ENCODE results near the gene DDX24. TPM values are rescaled to one million over a fixed set of nuclear protein-coding genes. Genes with fewer than 3 reads are reported as not detected.

Gene DDX24
- total RNA-seq, 2 donors from 2014 or later: 110 to 142 TPM

DNA sequence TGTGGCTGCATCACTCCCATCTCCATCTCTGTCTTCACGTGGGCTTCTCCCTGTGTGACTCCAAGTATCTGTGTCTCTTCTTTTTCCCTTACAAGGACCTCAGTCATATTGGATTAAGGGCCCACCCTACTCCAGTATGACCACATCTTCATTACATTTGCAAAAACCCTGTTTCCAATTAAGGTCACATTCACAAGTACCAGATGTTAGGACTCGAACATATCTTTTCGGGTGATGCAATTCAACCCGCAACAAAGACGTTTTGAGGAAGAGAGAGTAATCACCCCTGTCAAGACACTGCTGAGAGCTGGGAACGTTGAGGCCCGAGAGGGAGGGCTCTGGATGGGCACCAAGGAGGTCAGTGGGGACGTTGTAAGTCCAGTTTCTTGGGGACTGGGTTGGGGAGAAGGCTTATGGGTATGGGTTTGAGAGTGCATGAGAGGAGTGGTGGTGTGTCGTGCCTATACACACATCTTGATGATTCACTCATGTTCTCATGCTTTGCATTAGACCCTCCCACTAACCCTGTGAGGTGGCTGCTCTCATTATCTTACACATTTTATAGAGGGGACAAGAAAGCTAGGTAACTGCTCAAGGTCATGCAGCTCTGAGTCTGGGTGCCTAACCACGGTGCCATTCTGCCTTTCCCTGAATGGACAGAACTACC is 17.5 kb upstream of the DDX24 start:
- intact Hi-C loops (cut with DNase I): no loop called here
- Histone ChIP-seq H3K4me1 (no peaks in the 10 kb centered on the region), H3K9me3 (no peaks in the 10 kb centered on the region), H3K4me3 (no peak overlapping the region), H3K27me3 (no peaks in the 10 kb centered on the region), H3K9ac (ENCODE audit: low read depth in 2 of 2, low read length in 2 of 2) (no peak overlapping the region), H3K36me3 (no peaks in the 10 kb centered on the region), H3K27ac (no peak overlapping the region)
- no peak for DNase-seq
- TF ChIP-seq CTCF (IDR thresholded peaks at IDR 0.05): no peak

GRCh38 chr14:94097091-94097490 is 16.1 kb upstream of the DDX24 start:
- intact Hi-C loops (cut with DNase I): no loop called here
- DNase-seq: no peak
- no peak for TF ChIP-seq CTCF (IDR thresholded peaks at IDR 0.05)
- Histone ChIP-seq H3K36me3 (no peaks in the 10 kb centered on the region), H3K4me1 (no peaks in the 10 kb centered on the region), H3K9me3 (no peaks in the 10 kb centered on the region), H3K4me3 (no peak overlapping the region), H3K9ac (ENCODE audit: low read depth in 2 of 2, low read length in 2 of 2) (no peak overlapping the region), H3K27me3 (no peaks in the 10 kb centered on the region), H3K27ac (no peak overlapping the region)

- H3K36me3 ChIP-seq: no peaks in the 10 kb centered on the region
- intact Hi-C loops (cut with DNase I): no loop called here
- TF ChIP-seq CTCF (IDR thresholded peaks at IDR 0.05): no peak
- H3K9ac ChIP-seq (ENCODE audit: low read depth in 2 of 2, low read length in 2 of 2): no peak overlapping the region
- no peak overlapping the region for H3K27ac ChIP-seq
- no peaks in the 10 kb centered on the region for H3K4me1 ChIP-seq
- H3K9me3 ChIP-seq: no peaks in the 10 kb centered on the region
- H3K27me3 ChIP-seq: no peaks in the 10 kb centered on the region
- H3K4me3 ChIP-seq: no peak overlapping the region
- DNase-seq: no peak
Measured at GRCh38 chr14:94093418-94093817, 12.4 kb upstream of the DDX24 start.

DNA sequence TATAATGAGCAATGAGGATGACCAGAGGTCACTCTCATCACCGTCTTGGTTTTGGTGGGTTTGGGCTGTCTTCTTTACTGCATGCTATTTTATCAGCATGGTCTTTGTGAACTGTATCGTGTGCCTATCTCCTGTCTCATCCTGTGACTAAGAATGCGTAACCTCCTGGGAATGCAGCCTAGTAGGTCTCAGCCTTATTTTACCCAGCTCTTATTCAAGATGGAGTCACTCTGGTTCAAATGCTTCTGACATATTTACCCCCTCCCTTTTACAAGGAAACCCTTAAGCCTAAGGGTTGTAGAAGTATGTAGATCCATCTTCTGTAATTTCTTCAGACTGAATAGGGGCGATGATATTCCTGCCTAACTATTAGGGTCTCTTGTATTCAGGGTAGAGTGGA is 8.5 kb upstream of the DDX24 start:
- H3K9me3 ChIP-seq: no peaks in the 10 kb centered on the region
- intact Hi-C loops (cut with DNase I): no loop called here
- DNase-seq: no peak

GRCh38 chr14:94088516-94088915 is 7.5 kb upstream of the DDX24 start:
- H3K9me3 ChIP-seq: no peaks in the 10 kb centered on the region
- DNase-seq: no peak
- H3K4me3 ChIP-seq: no peak overlapping the region
- H3K27ac ChIP-seq: no peak overlapping the region
- no peak for TF ChIP-seq CTCF (IDR thresholded peaks at IDR 0.05)
- no peaks in the 10 kb centered on the region for H3K27me3 ChIP-seq
- H3K9ac ChIP-seq (ENCODE audit: low read depth in 2 of 2, low read length in 2 of 2): no peak overlapping the region
- H3K36me3 ChIP-seq: no peaks in the 10 kb centered on the region
- intact Hi-C loops (cut with DNase I): no loop called here
- H3K4me1 ChIP-seq: no peaks in the 10 kb centered on the region

More for the DNA sequence above, 8.5 kb upstream of the DDX24 start:
- TF ChIP-seq CTCF (IDR thresholded peaks at IDR 0.05): no peak
- no peak overlapping the region for H3K27ac ChIP-seq
- no peak overlapping the region for H3K4me3 ChIP-seq
- H3K4me1 ChIP-seq: no peaks in the 10 kb centered on the region
- H3K36me3 ChIP-seq: no peaks in the 10 kb centered on the region
- H3K27me3 ChIP-seq: no peaks in the 10 kb centered on the region
- H3K9ac ChIP-seq (ENCODE audit: low read depth in 2 of 2, low read length in 2 of 2): no peak overlapping the region

Measured in colonic mucosa (tissue), 4 donors.